Esophagus muscularis mucosa (tissue), 3 donors: Measurements from ENCODE around the gene TRIM52.

ENCODE experiments used
- CTCF ChIP-seq, 3 experiments: fragments of 200-600 bp in 2 of 3; fragments of 450-650 bp in 1 of 3; sonication (generic) in 2 of 3; IDR thresholded peaks; one replicate each; pipeline ENCODE4 v1.5.1; 2017 to 2019; ENCODE audit warnings: antibody characterized with exemption in 3 of 3, mild to moderate bottlenecking in 2 of 3, moderate library complexity in 1 of 3
- POLR2A ChIP-seq: fragments of 450-650 bp; IDR thresholded peaks from one replicate; pipeline ENCODE4 v1.6.1; 2017; ENCODE audit warnings: antibody characterized with exemption, moderate library complexity, mild to moderate bottlenecking, low read depth

DNA sequence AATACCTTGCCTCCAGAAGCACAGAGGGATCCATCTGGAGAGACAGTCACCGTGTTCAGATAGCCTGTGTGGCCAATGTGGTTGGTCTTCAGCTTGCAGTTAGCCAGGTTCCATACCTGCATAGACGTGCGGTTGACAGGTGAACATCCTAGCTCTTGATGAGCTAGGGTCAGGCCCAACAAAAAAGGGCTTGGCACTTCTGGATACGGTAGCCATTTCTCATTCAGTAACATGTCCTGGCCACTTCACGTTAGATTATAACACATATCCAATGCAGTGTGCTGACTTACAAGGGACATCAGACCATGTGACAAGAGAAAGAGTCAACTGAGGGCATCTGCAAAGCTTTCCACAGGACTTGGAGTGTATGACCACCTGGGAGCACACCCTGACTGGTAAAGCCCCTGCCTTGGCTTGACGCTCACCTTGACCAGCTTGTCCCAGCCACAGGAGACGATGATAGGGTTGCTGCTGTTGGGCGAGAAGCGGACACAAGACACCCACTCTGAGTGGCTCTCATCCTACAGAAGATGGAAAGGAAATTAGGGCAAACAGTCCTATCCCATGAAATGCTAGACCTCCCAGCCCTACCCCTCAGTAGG, 21.8 kb downstream of the TRIM52 start:
- no peak for TF ChIP-seq CTCF (IDR thresholded peaks at IDR 0.05)
- TF ChIP-seq POLR2A: no peak
